Liver (tissue), 9 donors: ENCODE measurements around the gene ANKS1A. TPM values are rescaled to one million over a fixed set of nuclear protein-coding genes. Genes with fewer than 3 reads are reported as not detected.

ENCODE experiments used
- DNase-seq: peaks from one replicate; pipeline ENCODE4 v3.0.0-alpha.2; 2017; ENCODE audit warnings: low spot score
- H3K27ac ChIP-seq, 2 donors: one replicate each; pipeline ENCODE4 v1.7.0; 2013; ENCODE audit warnings: inconsistent platforms in 2 of 2, low read length in 2 of 2, control low read depth in 1 of 2, low read depth in 1 of 2, mild to moderate bottlenecking in 1 of 2
- H3K27me3 ChIP-seq, 4 donors: one replicate each; pipeline versions ENCODE4 v1.6.1 to v1.7.0; 2013; ENCODE audit warnings: low read length in 3 of 4, inconsistent platforms in 1 of 4, mild to moderate bottlenecking in 1 of 4, moderate library complexity in 1 of 4; ENCODE audit not compliant: control insufficient read depth in 4 of 4, insufficient read depth in 4 of 4
- H3K36me3 ChIP-seq, 4 donors: one replicate each; pipeline versions ENCODE4 v1.6.1 to v1.7.0; 2013; ENCODE audit warnings: low read length in 3 of 4, mild to moderate bottlenecking in 3 of 4, low read depth in 1 of 4, moderate library complexity in 1 of 4; ENCODE audit not compliant: control insufficient read depth in 4 of 4, insufficient read depth in 3 of 4
- H3K4me1 ChIP-seq, 4 donors: one replicate each; pipeline versions ENCODE4 v1.6.1 to v1.7.0; 2013; ENCODE audit warnings: low read length in 3 of 4, mild to moderate bottlenecking in 3 of 4, moderate library complexity in 1 of 4; ENCODE audit not compliant: control insufficient read depth in 4 of 4, insufficient read depth in 4 of 4
- H3K4me3 ChIP-seq, 3 donors: one replicate each; pipeline versions ENCODE4 v1.6.1 to v1.7.0; 2013; ENCODE audit warnings: low read length in 3 of 3, control low read depth in 1 of 3, low read depth in 1 of 3, mild to moderate bottlenecking in 1 of 3
- H3K9ac ChIP-seq, 2 donors: one replicate each; pipeline ENCODE4 v1.7.0; 2013; ENCODE audit warnings: low read length in 2 of 2, mild to moderate bottlenecking in 2 of 2, moderate library complexity in 2 of 2, control low read depth in 1 of 2, low read depth in 1 of 2
- H3K9me3 ChIP-seq, 4 donors: one replicate each; pipeline versions ENCODE4 v1.6.1 to v1.7.0; 2013; ENCODE audit warnings: low read length in 3 of 4; ENCODE audit not compliant: control insufficient read depth in 4 of 4
- ATF3 ChIP-seq: IDR thresholded peaks from 2 replicates; pipeline ENCODE4 v1.6.1; 2016; ENCODE audit warnings: antibody characterized with exemption
- FOXA1 ChIP-seq: IDR thresholded peaks from 2 replicates; pipeline ENCODE4 v1.6.1; 2016; ENCODE audit warnings: antibody characterized with exemption
- GABPA ChIP-seq, 2 donors: IDR thresholded peaks in 1 of 2; conservative IDR thresholded peaks in 1 of 2; 2 replicates each; pipeline ENCODE4 v1.6.1; 2016; ENCODE audit warnings: antibody characterized with exemption in 2 of 2, mild to moderate bottlenecking in 1 of 2, moderate library complexity in 1 of 2
- HNF4G ChIP-seq: IDR thresholded peaks from 2 replicates; pipeline ENCODE4 v1.6.1; 2016; ENCODE audit warnings: antibody characterized with exemption
- JUND ChIP-seq, 2 donors: IDR thresholded peaks; 2 replicates each; pipeline ENCODE4 v1.6.1; 2016; ENCODE audit warnings: antibody characterized with exemption in 2 of 2
- MAX ChIP-seq: IDR thresholded peaks from 2 replicates; pipeline ENCODE4 v1.6.1; 2016; ENCODE audit warnings: antibody characterized with exemption
- NR2F2 ChIP-seq: IDR thresholded peaks from 2 replicates; pipeline ENCODE4 v1.6.1; 2016; ENCODE audit warnings: antibody characterized with exemption
- REST ChIP-seq: IDR thresholded peaks from 2 replicates; pipeline ENCODE4 v1.6.1; 2016; ENCODE audit warnings: antibody characterized with exemption, mild to moderate bottlenecking
- TAF1 ChIP-seq: conservative IDR thresholded peaks from 2 replicates; pipeline ENCODE4 v1.6.1; 2016; ENCODE audit warnings: antibody characterized with exemption, mild to moderate bottlenecking
- YY1 ChIP-seq: IDR thresholded peaks from 2 replicates; pipeline ENCODE4 v1.6.1; 2016; ENCODE audit warnings: antibody characterized with exemption, mild to moderate bottlenecking
- ZBTB33 ChIP-seq: IDR thresholded peaks from 2 replicates; pipeline ENCODE4 v1.6.1; 2016; ENCODE audit warnings: antibody characterized with exemption
- WGBS: extraction: QIAGEN DNeasy Blood & Tissue Kit; methylation state at CpG from one replicate; pipeline ENCODE4 v1.1.7; 2013; 5-methylcytosine and 5-hydroxymethylcytosine counted together
- polyA plus RNA-seq, 2 donors: library from polyadenylated mRNA; stranded (reverse) in 1 of 2; unstranded in 1 of 2; fragments of 200-250 nt in 1 of 2; fragments of >200 nt in 1 of 2; fragmentation: Nextera tagmentation in 1 of 2; extraction: Ambion mirVana in 1 of 2; gene quantifications; one replicate each; pipeline versions ENCODE4 v1.2.1 to v1.2.3, GENCODE V29; 2013 to 2015
- total RNA-seq, 2 donors: library from RNA; depleted of rRNA; stranded (reverse); fragments of >200 nt; gene quantifications; one replicate each; pipeline ENCODE4 v1.2.3, GENCODE V29; 2014
- donor health status: healthy.
- donor health status: healthy.
- donor health status: healthy.
- donor health status: healthy.
- donor health status: healthy.

Gene ANKS1A
- total and polyA plus RNA-seq, 4 donors = 4.3 to 18.7 (median 6.7) TPM

- H3K4me1 ChIP-seq = peaks cover 0 to 16% (median 13%) of the 10 kb centered on the region in 4 donors
- DNase-seq = no peak
- no peak overlapping the region for H3K4me3 ChIP-seq
- no peaks in the 10 kb centered on the region for H3K27me3 ChIP-seq
- WGBS = 29% methylated on average over 3 of the region's 3 CpGs
- TF ChIP-seq MAX = no peak
- TF ChIP-seq NR2F2 = peak; percentile 68
- TF ChIP-seq HNF4G = no peak
- no peak for TF ChIP-seq REST
- TF ChIP-seq ZBTB33 = no peak
- TF ChIP-seq GABPA (IDR thresholded peaks at IDR 0.05 in 1 of 2, conservative IDR thresholded peaks at IDR 0.05 in 1 of 2) = no peak
- TF ChIP-seq ATF3 = no peak
- no peak for TF ChIP-seq JUND (IDR thresholded peaks at IDR 0.05)
- peak overlapping the region; percentile 25 to 57 for H3K27ac ChIP-seq
- no peaks in the 10 kb centered on the region for H3K9me3 ChIP-seq
- peaks cover 0 to 3% (median 0%) of the 10 kb centered on the region in 4 donors for H3K36me3 ChIP-seq
- H3K9ac ChIP-seq = no peak overlapping the region
Observed at GRCh38 chr6:35044761-35045421, 155.8 kb downstream of the ANKS1A start.

- 78% methylated on average over 3 of the region's 3 CpGs for WGBS
- H3K4me3 ChIP-seq = no peak overlapping the region
- H3K36me3 ChIP-seq = peaks cover 0 to 3% (median 0%) of the 10 kb centered on the region in 4 donors
- no peaks in the 10 kb centered on the region for H3K9me3 ChIP-seq
- H3K27ac ChIP-seq = peak overlapping the region in 1 of 2 donors; percentile 26
- DNase-seq = no peak
- H3K4me1 ChIP-seq = peaks cover 0 to 16% (median 13%) of the 10 kb centered on the region in 4 donors
- no peaks in the 10 kb centered on the region for H3K27me3 ChIP-seq
- TF ChIP-seq FOXA1 (no peak), REST (no peak), TAF1 (no peak), YY1 (no peak)
- no peak overlapping the region for H3K9ac ChIP-seq
Observed at GRCh38 chr6:35046103-35046502, 157.0 kb downstream of the ANKS1A start.
